A673 (cell line): ENCODE measurements around the gene CTSZ.

Experiments
- CTCF ChIP-seq: fragments of 300-800, 200-600 bp; sonication (generic); conservative IDR thresholded peaks from 2 replicates; pipeline ENCODE4 v1.5.1; 2017; ENCODE audit warnings: low read depth, mild to moderate bottlenecking, antibody characterized with exemption, low read length, moderate library complexity, mixed read lengths
- EZH2 ChIP-seq: fragments of 200-600 bp; sonication (generic); IDR thresholded peaks from 2 replicates; pipeline ENCODE4 v1.6.1; 2017; ENCODE audit warnings: borderline replicate concordance, low read depth, mild to moderate bottlenecking, mixed read lengths, antibody characterized with exemption, low read length; ENCODE audit not compliant: poor library complexity, severe bottlenecking

- TF ChIP-seq CTCF, result no peak
- TF ChIP-seq EZH2, result no peak
Observed at GRCh38 chr20:59004493-59004762, 2.6 kb downstream of the CTSZ start.
